ENCODE results near the gene TAAR5. TPM values are rescaled to one million over a fixed set of nuclear protein-coding genes. Genes with fewer than 3 reads are reported as not detected.

Gene TAAR5
- total and polyA plus RNA-seq, 2 of the 8 experiments (the other 6 are each of a cell fraction or from before 2014, with no cell fraction given) = not detected

- TF ChIP-seq CHD7 (IDR thresholded peaks at IDR 0.05; ENCODE audit: insufficient replicate concordance, low read length) (no peak), ATF2 (IDR thresholded peaks at IDR 0.05; ENCODE audit: low read length) (no peak), HDAC6 (IDR thresholded peaks at IDR 0.05; ENCODE audit: low read depth, low read length) (no peak), GABPA (IDR thresholded peaks at IDR 0.05; ENCODE audit: borderline replicate concordance, insufficient read depth, low read length) (no peak), NRF1 (IDR thresholded peaks at IDR 0.05; ENCODE audit: low read depth, low read length) (no peak), CHD2 (IDR thresholded peaks at IDR 0.05; ENCODE audit: low read length) (no peak)
These were observed 45.3 kb upstream of the TAAR5 start (continued) for GRCh38 chr6:132634796-132635195.
